NCI-H748 (cell line): ENCODE measurements around the gene DPYSL4.
"Not testable (repeated sequence)": the region's sequence is repeated elsewhere in the genome, so short reads cannot be mapped to it uniquely, and the experiment has no call there.

Source experiments
- DNase-seq: peaks from one replicate; lab custom pipeline; 2025; ENCODE audit not compliant: unreplicated experiment; lab: John Stamatoyannopoulos, UW

The DPYSL4 gene

DNA sequence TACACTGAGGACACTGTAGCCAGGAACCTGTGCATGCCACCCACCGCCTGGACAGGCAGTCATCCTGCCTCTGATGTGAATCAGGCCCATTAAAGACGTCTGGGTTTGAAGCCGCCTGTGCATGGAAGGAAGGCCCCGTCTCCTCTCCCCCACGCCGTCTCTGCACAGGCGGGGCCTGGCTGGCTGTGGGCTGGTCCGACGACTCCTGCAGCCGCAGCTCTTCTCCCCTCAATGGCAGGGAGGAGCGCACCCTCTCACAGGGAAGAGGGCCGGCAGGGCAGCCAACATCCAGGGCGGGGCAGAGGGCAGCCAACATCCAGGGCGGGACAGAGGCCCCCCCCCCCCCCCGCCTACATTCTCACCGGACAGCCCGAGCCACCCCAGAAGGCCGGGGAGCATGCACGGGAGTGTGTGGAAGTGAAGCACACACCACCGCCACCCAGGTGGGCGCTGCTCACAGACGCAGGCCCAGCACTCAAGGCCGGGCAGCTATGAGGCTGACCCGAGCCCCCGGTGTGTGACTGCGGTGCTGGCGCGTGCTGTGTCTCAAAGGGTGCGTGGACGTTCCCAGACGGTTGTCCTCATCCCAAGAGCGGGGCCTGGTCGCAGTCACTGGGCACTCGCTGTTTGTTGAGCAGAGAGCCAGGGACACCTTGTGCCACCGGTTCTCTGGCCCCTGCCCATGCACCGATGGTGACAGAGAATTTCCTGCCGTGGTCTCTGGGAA lies 19.1 kb downstream of the DPYSL4 start:
- DNase-seq = no peak

DNA sequence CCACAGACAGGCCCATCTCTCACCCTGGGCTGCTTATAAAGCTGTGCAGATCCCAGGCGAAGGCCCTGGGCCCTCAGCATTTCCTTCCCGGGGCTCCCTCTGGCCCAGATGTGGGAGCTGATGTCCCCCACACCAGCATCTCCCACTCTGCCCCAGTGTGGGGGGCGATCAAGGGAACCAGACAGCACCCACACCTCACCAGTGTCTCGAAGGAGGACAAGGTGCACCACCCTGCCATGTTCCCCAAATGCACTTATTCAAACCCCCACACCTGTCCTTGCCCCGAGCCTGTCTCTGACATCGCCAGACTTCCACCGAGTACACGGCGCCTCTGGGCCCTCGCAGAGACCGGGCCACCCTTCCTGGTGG lies 19.6 kb downstream of the DPYSL4 start:
- DNase-seq = no peak

DNA sequence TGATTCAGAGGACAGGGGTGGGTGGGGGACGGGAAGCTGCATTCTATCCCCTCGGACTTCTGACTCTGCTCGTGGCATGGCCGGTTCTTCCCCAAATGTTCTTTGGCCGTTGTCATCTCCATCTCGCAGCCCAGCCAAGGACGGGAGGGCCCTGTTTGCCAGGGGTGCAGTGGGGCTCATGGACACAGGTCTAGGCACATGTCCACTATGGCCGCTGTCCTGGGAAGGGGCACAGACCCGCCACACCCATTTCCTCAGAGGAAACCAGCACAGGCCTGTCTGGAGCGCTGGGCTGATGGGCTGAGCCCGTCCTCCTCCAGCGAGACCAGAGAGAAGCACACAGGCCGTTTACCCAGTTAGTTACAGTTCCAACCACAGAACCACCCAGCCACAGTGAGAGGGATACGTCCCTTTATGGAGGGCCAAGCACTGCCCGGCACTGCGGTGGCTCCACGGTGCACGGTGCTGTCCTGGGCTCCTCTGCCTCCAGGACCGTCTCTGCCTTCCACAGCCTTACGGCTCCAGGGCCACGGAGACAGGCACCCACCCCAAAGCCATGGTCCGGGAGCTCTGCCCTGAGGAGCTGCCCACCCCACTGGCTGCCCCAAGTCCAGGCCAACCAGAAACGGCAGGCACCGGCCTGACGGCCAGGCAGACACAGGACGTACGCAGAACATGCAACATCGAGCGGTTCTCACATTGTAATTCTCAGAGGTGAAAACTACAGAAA lies 20.2 kb downstream of the DPYSL4 start:
- no peak for DNase-seq

DNA sequence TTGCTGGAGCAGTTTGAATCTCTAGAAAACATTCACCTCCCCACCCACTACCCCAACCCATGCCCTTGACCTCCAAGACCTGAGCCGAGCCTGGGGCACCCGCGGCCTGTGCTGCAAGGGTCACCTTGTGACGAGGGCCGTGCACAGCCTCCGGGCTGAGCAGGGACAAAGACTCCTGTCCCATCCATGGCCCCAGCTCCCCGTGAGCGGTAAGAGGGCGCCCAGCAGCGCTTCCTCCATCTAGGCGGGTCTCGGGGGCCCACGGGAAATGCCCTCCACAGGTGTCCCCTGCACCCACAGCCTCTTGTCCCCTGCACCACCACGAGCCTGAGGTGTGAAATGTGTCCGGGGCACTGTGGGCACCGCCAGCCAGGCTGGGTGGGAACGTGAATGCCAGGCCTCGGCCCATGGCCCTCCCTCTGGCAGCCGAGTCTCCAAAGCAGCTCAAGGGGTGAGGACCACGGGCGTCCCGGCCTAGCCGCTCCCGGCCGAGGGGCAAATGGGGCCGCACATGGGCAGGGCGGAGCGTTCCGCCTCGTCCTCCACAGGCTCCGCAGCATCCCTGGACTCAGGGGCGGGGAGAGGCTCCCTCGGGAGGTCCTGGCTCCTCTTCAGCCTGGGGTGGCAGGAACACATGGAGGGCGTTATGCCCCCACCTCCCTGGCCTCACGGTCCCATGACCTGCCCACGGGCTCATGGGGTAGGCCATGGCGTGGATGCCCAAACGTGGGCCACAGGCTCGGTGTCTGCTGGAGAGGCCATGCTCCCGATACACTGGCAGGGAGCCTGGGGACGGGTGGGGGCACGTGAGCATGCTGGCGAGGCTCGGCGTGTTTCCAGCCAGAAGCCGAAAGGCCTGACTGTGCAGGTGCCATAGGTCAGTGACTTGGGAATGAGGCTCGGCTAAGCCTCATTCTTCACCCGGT lies 21.1 kb downstream of the DPYSL4 start:
- no peak for DNase-seq

DNA sequence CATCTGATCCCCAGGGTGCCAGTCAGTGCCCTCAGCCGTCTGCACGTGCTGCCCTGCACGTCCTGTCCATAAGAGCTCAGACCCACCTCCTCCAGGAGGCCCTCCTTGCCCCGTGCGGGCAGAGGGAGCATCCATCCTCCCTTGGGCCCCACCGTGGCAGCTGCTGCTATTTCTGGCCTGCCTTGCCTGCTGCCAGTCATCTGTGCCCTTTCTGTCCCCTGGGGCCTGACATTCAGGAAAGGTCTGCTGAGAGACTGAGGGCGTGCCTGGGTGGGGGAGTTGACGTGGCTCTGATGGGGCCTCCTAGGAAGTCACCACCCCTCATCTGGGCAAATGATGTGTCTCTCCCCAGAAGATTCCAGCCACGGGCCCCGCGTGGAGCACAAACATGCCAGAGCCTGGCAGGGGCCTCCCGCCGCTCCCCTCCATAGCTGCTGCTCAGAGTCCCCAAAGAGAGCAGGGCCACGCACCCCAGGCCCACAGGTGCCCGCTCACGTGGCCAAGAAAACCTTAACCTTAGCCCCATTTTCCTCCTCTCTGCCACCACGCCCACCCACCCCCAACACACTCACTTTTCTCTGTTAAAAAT lies 21.8 kb downstream of the DPYSL4 start:
- DNase-seq = no peak

DNA sequence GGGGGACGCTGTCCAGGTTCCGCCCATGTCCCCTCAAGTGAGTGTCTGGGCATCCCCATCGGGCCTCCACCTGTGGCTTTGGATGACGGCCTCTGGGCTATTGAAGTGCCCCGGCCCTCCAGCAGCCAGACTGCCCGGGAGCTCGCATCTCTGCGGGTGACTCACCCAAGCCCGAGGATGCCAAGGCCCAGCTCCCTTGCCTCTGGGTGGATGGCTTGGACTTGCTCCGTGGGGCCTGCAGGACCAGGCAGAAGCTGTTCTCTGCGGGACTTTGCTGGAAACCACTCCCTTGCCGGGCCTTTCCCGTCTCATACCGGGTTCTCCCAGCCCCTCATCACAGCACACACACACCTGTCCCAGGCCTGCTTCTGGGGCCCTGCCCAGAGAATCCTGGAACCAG lies 22.4 kb downstream of the DPYSL4 start:
- DNase-seq = no peak

DNA sequence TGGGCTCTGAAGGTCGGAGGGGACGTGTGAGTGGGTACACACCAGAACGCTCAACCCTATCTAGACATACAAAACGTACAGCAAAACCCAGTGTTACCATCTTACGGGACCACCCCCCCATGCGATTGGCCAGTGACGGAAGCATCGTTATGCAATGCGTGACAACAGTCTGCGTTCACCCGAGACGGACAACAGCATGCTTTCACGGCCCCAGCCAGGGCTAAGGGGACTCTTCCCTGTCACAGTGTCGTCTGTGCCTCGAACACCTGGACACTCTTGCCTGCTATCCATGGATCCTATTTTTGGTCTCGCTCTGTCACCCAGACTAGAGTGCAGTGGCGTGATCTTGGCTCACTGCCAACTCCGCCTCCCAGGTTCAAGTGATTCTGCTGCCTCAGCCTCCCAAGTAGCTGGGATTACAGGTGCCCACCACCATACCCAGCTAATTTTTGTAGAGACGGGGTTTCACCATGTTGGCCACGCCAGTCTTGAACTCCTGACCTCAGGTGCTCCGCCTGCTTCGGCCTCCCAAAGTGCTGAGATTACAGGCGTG lies 23.3 kb downstream of the DPYSL4 start:
- no peak for DNase-seq

DNA sequence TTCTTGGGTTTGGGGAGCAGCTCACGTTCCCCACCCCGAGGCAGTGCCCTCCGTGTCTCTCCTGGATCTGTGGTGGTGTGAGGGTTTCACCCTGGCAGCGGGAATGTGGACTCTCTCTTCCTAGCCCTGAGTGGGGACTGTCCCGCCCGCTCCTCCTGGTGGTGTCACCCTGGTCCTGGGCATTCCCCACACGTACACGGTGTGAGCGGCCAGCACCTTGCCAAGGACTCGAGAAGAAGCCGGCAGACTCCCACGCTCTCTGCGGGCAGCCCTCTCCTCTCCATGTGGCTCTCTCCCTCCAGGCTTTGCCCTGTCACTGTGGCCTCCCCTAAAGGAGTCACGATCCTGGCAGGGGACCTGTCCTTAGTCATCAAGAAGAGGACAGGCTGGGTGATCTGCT lies 24.0 kb downstream of the DPYSL4 start:
- DNase-seq = no peak

DNA sequence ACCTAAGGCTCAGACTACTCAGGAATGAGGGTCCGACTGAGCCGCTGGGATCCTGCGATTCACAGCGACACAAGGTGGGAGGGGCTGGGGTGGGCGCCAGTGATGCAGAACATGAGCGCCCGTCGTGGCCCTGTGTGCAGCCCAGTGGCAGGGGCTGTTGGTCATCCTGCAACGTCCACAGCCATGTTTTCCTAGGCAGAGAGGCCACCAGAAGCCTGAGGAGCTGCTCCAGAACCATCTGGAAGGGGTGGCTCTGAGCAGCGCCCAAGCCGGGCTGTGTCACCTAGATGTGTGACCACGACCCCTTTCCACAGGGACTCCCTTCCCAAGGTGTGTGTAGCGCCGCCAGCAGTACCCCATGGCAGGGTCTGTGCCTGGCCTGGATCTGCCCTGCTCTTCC lies 24.5 kb downstream of the DPYSL4 start:
- no peak for DNase-seq

DNA sequence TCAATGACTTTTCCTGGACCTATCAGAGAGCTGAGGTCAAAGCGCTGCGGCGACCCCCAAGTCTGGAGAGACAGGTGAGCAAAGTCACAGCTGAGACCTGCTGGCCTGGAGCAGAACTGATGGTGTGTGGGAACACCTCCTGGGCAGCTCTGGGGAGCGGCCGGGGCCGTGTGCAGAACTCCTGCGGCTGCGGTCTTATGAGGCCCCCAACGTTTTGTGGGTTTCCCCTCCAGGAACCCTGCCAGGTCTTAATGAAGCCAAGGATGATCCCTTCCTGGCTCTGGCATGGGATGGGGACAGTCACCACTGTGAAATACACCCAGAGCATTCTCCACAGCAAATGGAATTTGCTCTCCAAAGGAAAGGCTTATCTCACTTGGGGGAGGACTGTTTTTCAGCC lies 26.1 kb downstream of the DPYSL4 start:
- DNase-seq = no peak

DNA sequence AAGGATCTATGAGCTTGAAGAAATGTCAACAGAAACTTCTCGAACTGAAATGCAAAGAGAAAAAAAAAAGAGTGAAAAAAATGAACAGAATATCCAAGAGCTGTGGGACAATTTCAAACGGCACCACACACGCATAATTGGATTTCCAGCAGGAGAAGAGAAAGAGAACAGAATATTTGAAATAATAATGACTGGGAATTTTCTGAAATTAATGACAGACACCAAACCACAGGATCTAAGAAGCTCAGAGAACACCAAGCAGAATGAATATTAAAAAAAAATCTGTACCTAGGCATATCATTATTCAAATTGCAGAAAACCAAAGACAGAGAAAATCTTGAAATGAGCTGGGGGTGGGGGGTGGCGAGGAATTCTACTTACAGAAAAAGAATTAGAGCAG lies 27.2 kb downstream of the DPYSL4 start:
- no peak for DNase-seq

DNA sequence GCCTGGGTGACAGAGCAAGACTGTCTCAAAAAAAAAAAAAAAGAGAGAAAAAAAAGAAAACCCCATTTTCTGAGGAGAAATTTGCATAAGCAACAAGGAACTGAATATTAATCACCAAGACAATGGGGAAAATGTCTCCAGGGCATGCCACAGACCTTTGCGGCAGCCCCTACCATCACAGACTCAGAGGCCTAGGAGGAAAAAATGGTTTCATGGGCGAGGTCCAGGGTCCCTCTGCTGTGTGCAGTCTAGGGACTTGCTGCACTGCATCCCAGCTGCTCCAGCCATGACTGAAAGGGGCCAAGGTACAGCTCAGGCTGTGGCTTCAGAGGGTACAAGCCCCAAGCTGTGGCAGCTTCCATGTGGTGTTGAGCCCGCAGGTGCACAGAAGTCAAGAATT lies 29.7 kb downstream of the DPYSL4 start:
- not testable (repeated sequence) for DNase-seq

DNA sequence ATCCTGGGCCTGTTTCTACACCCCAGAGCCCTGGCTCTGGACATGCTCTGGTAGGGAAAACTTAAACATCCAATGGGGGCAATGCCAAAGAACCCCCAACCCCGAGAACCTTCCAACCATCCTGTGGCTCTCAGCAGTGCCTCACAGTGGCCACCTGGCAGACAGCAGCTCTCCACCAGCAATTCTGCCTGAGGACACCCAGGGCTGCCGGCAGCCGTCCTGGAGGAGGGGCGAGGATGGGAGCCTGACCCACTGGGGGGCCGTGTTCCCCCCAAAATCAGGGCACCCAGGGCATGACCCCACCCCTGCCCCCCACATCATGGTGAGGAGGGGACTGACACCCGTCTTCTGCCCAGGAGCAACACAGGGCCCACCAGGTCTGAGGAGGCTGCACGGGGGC lies 32.7 kb downstream of the DPYSL4 start:
- no peak for DNase-seq

DNA sequence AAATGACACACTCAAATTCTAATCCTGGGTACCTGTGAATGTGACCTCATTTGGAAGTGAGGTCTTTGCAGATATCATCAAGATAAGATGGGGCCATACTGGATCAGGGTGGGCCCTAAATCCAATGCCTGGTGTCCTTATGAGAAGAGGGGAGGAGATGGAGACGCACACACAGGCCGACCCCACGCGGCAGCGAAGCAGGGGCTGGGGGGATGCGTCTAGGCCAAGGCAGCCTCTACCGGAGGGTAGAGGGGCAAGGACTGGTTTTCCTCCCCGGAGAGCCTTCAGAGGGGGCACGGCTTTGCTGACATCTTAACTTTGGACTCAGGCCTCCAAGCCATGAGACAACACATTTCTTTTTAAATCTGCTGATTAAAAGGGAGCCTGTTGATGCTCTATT lies 33.3 kb downstream of the DPYSL4 start:
- no peak for DNase-seq

DNA sequence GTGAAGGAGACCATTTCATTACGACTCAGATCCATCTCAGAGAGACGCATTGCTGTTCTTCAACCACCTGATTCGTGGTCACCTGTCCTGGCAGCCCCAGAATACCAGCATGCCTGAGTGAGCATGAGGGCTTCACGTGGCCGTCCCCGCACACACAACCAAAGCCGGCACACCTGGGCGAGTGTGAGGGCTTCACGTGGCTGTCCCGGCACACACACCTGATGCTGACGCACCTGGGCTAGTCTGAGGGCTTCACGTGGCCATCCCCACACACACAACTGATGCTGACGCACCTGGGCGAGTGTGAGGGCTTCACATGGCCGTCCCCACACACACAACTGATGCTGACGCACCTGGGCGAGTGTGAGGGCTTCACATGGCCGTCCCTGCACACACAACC lies 34.2 kb downstream of the DPYSL4 start:
- not testable (repeated sequence) for DNase-seq

DNA sequence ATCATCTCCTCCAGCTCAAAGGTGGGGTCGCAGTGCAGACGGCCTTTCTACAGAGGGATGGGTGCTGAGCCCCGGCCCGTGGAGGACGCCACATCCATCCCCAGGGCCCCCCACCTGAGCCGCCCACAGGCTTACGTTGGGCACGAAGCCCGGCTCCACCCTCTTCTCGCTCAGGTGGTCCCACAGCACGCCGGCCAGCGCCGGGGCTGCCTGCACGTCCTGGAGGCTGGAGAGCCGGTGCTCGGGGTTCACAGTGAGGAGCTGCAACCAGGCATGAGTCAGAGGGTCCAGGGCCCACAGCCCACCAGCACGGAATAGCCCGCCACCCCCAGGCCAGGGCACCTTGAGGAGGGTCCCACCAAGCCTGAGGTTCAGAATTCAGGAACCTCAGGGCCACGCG lies 36.0 kb downstream of the DPYSL4 start:
- no peak for DNase-seq

DNA sequence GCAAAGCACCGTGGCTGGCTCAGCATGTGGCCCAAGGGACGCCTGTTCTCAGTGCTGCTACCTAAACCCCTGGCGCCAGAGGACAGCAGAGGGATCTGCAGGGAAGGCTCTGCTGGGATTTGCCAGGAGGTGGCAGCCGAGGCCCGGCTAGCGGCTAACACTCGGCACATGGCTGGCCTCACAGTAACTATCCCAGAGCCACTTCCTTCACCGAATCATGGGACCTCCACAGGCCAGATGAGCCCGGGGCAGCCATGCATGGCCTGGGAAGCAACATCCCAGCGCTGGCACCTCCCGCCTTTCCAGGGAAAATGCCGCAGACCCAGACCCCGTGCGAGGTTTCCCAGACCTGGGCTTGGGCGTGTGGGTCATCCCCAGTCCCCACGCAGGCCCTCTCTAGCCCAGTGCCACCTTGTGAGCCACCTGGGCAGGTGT lies 36.4 kb downstream of the DPYSL4 start:
- peak; percentile 48 for DNase-seq

DNA sequence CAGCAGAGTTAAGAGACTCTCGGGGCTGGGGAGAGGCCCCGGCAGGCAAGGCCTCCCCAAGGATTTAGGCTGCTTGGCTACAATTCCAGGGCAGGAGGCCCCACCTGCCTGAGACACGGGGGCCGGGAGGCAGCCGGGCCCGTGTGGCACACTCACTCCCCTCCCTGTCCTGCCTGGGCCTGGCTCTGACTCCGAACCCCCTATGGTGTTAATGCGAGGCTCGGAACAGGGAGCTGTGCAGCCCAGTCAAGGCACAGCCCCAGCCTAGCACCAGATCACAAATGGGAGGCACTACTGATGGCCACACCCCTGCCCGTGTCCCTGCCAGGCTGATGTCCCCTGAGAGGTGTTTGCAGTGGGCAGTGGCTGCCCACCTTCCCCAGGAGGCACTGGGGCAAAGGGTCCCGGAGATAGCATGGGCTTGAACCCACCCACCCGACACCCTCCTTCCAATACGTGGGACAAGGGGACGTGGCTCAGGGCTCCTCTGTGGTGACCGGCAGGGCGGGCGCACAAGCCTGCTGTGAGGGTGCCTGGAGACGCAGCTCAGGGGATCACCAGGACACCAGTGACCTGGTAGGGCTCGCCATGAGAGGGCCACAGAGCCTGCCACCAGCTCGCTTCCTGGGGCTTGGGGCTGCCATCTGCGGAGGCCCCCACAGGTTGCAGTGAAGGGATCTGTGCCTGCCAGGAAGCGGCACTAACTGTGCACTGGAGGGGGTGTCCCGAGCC lies 37.0 kb downstream of the DPYSL4 start:
- DNase-seq = no peak

DNA sequence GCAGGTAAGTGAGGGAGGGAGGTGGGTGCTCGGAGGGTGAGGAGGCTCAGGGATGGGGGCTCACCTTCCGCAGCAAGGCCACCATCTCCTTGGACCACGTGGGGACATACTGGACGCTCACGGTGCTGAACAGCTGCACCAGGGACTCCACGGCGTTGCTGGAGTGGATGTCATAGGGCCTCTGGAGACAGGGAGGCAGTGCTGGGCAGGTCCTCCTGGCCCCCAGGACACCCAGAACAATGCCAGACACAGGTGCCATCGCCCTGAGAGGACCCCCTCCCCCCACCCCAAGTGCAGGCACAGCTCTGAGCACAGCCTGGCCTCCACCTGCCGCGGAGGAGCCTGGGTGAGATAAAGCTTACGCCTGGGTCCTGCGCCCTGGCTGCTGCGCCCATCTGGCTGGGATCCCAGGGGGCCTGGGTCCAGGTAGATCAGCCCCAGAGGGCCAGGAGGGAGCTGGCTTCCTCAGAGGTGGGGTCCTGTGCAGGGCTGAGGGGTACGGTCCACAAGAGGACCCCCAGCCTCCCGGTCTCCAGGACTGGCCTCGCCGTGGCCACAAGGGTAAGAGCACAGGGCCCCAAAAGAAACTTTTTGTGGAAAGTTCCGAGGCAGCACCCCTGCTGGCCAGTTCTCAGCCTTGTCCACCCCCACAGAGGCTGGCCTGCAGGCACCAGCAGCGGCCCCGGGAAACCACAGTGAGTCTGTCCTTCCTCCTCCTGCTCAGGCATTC lies 37.8 kb downstream of the DPYSL4 start:
- DNase-seq = no peak
